Sigmoid colon (tissue), 4 donors: ENCODE measurements around the gene DGKD.

Source experiments
- EP300 ChIP-seq, 4 donors: sonication (generic); formaldehyde crosslinking; IDR thresholded peaks; one replicate each; pipeline ENCODE4 v1.6.1; 2017; ENCODE audit warnings: antibody characterized with exemption in 4 of 4
- POLR2A ChIP-seq, 2 donors: fragments of 450-650 bp; IDR thresholded peaks; one replicate each; pipeline ENCODE4 v1.6.1; 2016; ENCODE audit warnings: antibody characterized with exemption in 2 of 2, mild to moderate bottlenecking in 2 of 2, moderate library complexity in 2 of 2
- POLR2AphosphoS5 ChIP-seq, 4 donors: sonication (generic); formaldehyde crosslinking; IDR thresholded peaks; one replicate each; pipeline ENCODE4 v1.6.1; 2017; ENCODE audit warnings: antibody characterized with exemption in 4 of 4
- TF ChIP-seq, protein P1 (sequence below), 4 experiments: fragments of 450-650 bp in 3 of 4; fragments of 200-600 bp in 1 of 4; IDR thresholded peaks; one replicate each; pipeline ENCODE4 v1.5.1; 2016 to 2019; ENCODE audit warnings: antibody characterized with exemption in 4 of 4, mild to moderate bottlenecking in 3 of 4, moderate library complexity in 2 of 4

DNA sequence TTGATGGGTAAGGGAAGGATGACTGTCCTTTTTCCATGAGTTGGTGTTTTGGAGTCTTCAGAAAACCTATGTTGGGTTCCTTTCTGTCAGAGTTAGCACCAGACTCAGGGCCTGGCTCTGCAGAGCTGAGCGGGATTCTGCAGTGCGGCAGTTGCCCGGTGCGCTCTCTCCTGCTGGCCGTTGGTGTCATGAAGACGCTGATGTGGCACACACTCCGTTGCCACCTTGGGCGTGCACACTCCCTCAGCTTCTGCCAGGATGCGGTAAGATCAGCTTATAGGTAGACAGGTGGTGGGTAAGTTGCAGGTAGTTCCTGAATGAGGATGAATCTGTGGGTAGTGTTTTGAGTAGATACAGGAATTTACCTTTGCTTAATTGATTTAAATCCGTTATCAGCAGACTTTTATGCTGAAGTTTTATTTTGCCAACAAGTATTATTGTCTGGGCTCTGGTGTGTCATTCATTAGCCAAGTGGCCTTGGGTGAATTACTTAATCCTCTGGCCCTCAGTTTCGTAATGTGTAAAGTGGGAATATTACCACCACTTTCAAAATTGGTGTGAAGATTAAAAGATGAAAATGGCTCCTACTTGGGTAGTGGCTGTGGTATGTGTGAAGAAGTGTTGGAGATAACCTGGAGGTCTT lies 26.8 kb downstream of the DGKD start:
- TF ChIP-seq POLR2AphosphoS5 (IDR thresholded peaks at IDR 0.05) (no peak), POLR2A (IDR thresholded peaks at IDR 0.05) (no peak), EP300 (IDR thresholded peaks at IDR 0.05) (no peak)
- TF ChIP-seq, protein P1, sequence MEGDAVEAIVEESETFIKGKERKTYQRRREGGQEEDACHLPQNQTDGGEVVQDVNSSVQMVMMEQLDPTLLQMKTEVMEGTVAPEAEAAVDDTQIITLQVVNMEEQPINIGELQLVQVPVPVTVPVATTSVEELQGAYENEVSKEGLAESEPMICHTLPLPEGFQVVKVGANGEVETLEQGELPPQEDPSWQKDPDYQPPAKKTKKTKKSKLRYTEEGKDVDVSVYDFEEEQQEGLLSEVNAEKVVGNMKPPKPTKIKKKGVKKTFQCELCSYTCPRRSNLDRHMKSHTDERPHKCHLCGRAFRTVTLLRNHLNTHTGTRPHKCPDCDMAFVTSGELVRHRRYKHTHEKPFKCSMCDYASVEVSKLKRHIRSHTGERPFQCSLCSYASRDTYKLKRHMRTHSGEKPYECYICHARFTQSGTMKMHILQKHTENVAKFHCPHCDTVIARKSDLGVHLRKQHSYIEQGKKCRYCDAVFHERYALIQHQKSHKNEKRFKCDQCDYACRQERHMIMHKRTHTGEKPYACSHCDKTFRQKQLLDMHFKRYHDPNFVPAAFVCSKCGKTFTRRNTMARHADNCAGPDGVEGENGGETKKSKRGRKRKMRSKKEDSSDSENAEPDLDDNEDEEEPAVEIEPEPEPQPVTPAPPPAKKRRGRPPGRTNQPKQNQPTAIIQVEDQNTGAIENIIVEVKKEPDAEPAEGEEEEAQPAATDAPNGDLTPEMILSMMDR (IDR thresholded peaks at IDR 0.05), result no peak
